MCF 10A (cell line): ENCODE data around the gene ACAP2. TPM values are rescaled to one million over a fixed set of nuclear protein-coding genes. Genes with fewer than 3 reads are reported as not detected.

Experiments used
- BruUV-seq: library from RNA; stranded (reverse); fragments of 400-500 nt; replicated peaks from 2 replicates; lab custom pipeline; 2021; lab: Mats Ljungman, UMichigan
- CTCF ChIA-PET: fragments of 300-600 bp; sonication (Branson Sonifier 250); formaldehyde crosslinking; extraction: SDS; loops from one replicate; lab custom pipeline; 2021; ENCODE audit warnings: antibody characterized with exemption, inconsistent platforms; lab: Yijun Ruan, JAX
- POLR2A ChIA-PET: fragments of 300-600, 350-650 bp; sonication (Branson Sonifier 250); formaldehyde crosslinking; extraction: SDS; loops from one replicate; lab custom pipeline; 2020; ENCODE audit warnings: antibody characterized with exemption, inconsistent platforms; lab: Yijun Ruan, JAX
- DNase-seq: peaks from one replicate; pipeline ENCODE4 v3.0.0-alpha.2; 2018; ENCODE audit not compliant: unreplicated experiment
- H3K27ac Mint-ChIP-seq: one replicate; pipeline ENCODE4 v1.8.0; 2022; ENCODE audit warnings: mild to moderate bottlenecking, low read depth, mixed read lengths; ENCODE audit not compliant: unreplicated experiment
- H3K27me3 Mint-ChIP-seq: one replicate; pipeline ENCODE4 v1.8.0; 2022; ENCODE audit warnings: mixed read lengths; ENCODE audit not compliant: insufficient read depth, unreplicated experiment
- H3K36me3 Mint-ChIP-seq: one replicate; pipeline ENCODE4 v1.8.0; 2022; ENCODE audit warnings: mild to moderate bottlenecking, moderate library complexity, mixed read lengths; ENCODE audit not compliant: insufficient read depth, unreplicated experiment
- H3K4me1 Mint-ChIP-seq: one replicate; pipeline ENCODE4 v1.8.0; 2022; ENCODE audit warnings: mixed read lengths; ENCODE audit not compliant: insufficient read depth, unreplicated experiment
- H3K4me3 Mint-ChIP-seq: one replicate; pipeline ENCODE4 v1.8.0; 2022; ENCODE audit warnings: mild to moderate bottlenecking, moderate library complexity, mixed read lengths; ENCODE audit not compliant: unreplicated experiment
- H3K9me3 Mint-ChIP-seq: one replicate; pipeline ENCODE4 v1.8.0; 2022; ENCODE audit warnings: mixed read lengths; ENCODE audit not compliant: unreplicated experiment
- CTCF ChIP-seq: fragments of 200-600 bp; IDR thresholded peaks from one replicate; pipeline ENCODE4 v1.8.0; 2022; ENCODE audit warnings: antibody characterized with exemption, mild to moderate bottlenecking; ENCODE audit not compliant: unreplicated experiment
- intact Hi-C: fragments of 100-400 bp; cut with micrococcal nuclease; formaldehyde crosslinking; loops from 2 replicates; pipeline ENCODE4 v1.14.1; 2022
- total RNA-seq: library from RNA; stranded (reverse); gene quantifications from 2 replicates; pipeline ENCODE4 v1.2.3, GENCODE V29; 2022

Gene ACAP2
- total RNA-seq, 1 experiment from 2014 or later, result 53.2 TPM

- DNase-seq, result no peak
- Mint-ChIP-seq H3K9me3 (no peaks in the 10 kb centered on the region), H3K27ac (no peak overlapping the region), H3K4me1 (peaks cover 6% of the 10 kb centered on the region), H3K27me3 (no peaks in the 10 kb centered on the region), H3K4me3 (no peak overlapping the region), H3K36me3 (no peaks in the 10 kb centered on the region)
- no TSS peak for BruUV-seq
- CTCF ChIA-PET, result no interaction called here
- no peak for TF ChIP-seq CTCF
- intact Hi-C loops, result no loop called here
- POLR2A ChIA-PET, result no interaction called here
Measured at GRCh38 chr3:195246581-195246995, 196.2 kb downstream of the ACAP2 start.

- H3K4me3 Mint-ChIP-seq, result no peak overlapping the region
- no peak overlapping the region for H3K27ac Mint-ChIP-seq
- ChIA-PET POLR2A (no interaction called here), CTCF (interaction anchor here (1.1 to 1.2 kb wide), 2 partner anchors 562 to 574 kb away, joined by 3 to 4 read pairs; no protein-coding TSS in a partner anchor)
- H3K9me3 Mint-ChIP-seq, result no peaks in the 10 kb centered on the region
- H3K27me3 Mint-ChIP-seq, result no peaks in the 10 kb centered on the region
- H3K4me1 Mint-ChIP-seq, result peaks cover 8% of the 10 kb centered on the region
- BruUV-seq, result no TSS peak
- no peak for TF ChIP-seq CTCF
- no peaks in the 10 kb centered on the region for H3K36me3 Mint-ChIP-seq
- intact Hi-C loops, result no loop called here
- DNase-seq, result no peak
Measured at GRCh38 chr3:195245531-195245951, 197.3 kb downstream of the ACAP2 start.

GRCh38 chr3:195241592-195242355, 201.0 kb downstream of the ACAP2 start:
- H3K4me3 Mint-ChIP-seq, result no peak overlapping the region
- intact Hi-C loops, result no loop called here
- peaks cover 7% of the 10 kb centered on the region for H3K9me3 Mint-ChIP-seq
- POLR2A ChIA-PET, result interaction anchor here (0.6 kb wide), 1 partner anchor 1424 kb away, joined by 4 read pairs; no protein-coding TSS in a partner anchor
- peaks cover 8% of the 10 kb centered on the region for H3K4me1 Mint-ChIP-seq
- H3K36me3 Mint-ChIP-seq, result peaks cover 6% of the 10 kb centered on the region
- no TSS peak for BruUV-seq
- CTCF ChIA-PET, result interaction anchor here (0.6 to 0.8 kb wide), 2 partner anchors 19 to 20 kb away, joined by 3 read pairs; no protein-coding TSS in a partner anchor
- no peak overlapping the region for H3K27ac Mint-ChIP-seq
- no peaks in the 10 kb centered on the region for H3K27me3 Mint-ChIP-seq
- no peak for TF ChIP-seq CTCF
- no peak for DNase-seq

GRCh38 chr3:195240939-195241338, 201.9 kb downstream of the ACAP2 start:
- Mint-ChIP-seq H3K9me3 (peaks cover 7% of the 10 kb centered on the region), H3K27ac (no peak overlapping the region), H3K4me3 (no peak overlapping the region), H3K36me3 (peaks cover 6% of the 10 kb centered on the region), H3K4me1 (peaks cover 8% of the 10 kb centered on the region), H3K27me3 (no peaks in the 10 kb centered on the region)
- no peak for TF ChIP-seq CTCF
- BruUV-seq, result no TSS peak
- peak; percentile 62 for DNase-seq
- intact Hi-C loops, result no loop called here
- ChIA-PET POLR2A (interaction anchor here (0.6 kb wide), 2 partner anchors 78 to 1425 kb away, joined by 4 read pairs; no protein-coding TSS in a partner anchor), CTCF (interaction anchor here (0.5 to 1.1 kb wide), 3 partner anchors 14 to 56 kb away, joined by 3 to 5 read pairs (median 4); no protein-coding TSS in a partner anchor)
